Stimulated activated CD8-positive, alpha-beta memory T cell treated with anti-CD3 and anti-CD28 coated beads, Interleukin-4, amount 100 ng/mL, for 24 hours (primary cell): ENCODE data around the gene MAMLD1.
A peak's percentile ranks its signal among the peaks of the same experiment; 100 is the strongest.
"Not testable (repeated sequence)": the region's sequence is repeated elsewhere in the genome, so short reads cannot be mapped to it uniquely, and the experiment has no call there.

ENCODE experiments used
- DNase-seq: peaks from one replicate; pipeline ENCODE4 v3.0.0-alpha.2; 2020; ENCODE audit warnings: low read depth

MAMLD1 gene

GRCh38 chrX:150362599-150363481 is at the start of gene MAMLD1:
MAMLD1 (plus strand) TSS chrX:150363317; CDS start chrX:150445517, 82,200 bp downstream.
- peak; percentile 39 for DNase-seq

DNA sequence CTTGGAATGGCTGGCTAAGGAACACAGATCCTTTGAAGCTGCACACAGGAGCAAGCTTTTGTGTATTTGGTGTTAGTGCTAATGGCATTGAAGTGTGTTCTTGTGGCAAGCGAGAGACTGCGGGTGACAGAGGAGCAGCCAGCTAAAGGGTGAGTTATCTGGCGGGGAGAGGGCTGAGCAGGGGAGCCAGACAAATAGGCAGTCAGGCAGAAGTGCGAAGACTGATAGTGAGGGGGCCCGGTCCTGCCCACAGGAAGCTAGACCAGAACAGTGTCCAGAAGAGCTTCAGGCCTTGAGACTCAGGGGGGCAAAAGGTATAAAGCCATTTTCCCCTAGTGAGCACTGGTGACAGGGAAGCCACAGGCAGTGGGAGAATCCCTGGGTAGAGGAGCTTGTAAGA is 49.6 kb upstream of the MAMLD1 start:
- DNase-seq = no peak

- DNase-seq = no peak
Measured at GRCh38 chrX:150314186-150314585, 48.9 kb upstream of the MAMLD1 start.

DNA sequence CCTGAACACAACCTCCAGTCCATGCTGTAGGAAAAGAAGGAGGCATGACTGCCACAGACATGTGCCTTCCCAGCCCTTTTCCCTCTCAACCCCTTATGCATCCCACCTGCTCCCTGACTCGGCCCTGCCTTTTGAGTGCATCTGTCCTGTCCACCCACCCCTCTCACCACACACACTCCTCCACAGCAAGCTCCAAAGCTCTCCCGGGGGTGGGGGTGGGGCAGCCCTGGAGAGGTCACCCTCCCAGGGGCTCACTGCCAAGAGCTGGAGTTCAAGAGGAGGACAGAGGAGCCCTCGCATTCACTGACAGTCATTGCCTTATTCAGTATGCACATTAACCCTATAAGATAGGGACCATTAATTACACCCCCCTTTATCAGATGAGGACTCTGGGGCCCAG is 46.6 kb upstream of the MAMLD1 start:
- DNase-seq = no peak

GRCh38 chrX:150323020-150323419 is 40.1 kb upstream of the MAMLD1 start:
- no peak for DNase-seq

- no peak for DNase-seq
Measured at GRCh38 chrX:150324035-150324728, 38.9 kb upstream of the MAMLD1 start.

DNA sequence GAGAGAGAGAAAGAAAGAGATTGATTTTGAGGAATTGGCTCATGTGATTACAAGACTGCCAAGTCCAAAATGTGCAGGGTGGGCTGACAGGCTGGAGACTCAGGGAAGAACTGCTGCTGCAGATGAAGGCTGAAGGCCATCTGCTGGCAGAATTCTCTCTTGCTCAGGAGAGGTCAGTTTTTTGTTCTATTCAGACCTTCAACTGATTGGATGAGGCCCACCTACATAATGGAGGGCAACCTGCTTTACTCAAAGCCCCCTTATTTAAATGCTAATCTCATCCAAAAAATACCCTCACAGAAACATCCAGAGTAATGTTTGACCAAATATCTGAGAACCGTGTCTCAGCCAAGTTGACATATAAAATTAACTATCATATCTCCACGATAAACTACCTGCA is 38.2 kb upstream of the MAMLD1 start:
- DNase-seq = no peak

DNA sequence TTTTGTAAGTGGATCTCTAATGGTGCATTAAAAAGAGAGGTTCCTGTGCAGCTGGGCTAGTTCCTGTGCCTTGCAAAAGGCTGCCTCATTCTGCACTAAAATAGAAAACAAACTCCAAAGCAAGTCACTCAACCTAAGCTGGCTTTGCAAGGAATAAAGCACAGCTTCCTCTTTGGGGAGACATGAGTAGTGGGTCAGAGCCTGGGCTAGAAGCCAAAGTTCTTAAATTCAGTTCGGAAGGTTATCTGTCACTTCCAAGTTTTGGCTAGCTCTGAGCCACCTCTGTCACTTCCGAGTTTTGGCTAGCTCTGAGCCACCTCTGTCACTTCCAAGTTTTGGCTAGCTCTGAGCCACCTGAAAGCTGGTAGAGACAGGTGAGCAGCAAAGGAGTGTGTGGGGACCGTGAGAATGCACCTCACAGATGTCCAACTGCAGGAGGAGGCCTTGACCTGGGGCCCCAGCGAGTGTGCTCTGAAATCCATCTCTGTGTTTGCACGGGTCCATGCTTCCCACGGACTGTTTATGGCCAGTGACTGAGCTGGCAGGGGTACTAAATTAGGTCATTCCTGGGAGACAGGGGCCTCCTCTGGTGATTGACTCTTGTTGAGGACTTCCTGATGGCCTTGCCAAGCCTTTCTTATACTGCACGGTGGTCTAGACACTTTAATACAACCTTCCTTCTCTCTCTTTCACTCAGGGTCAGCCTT is 36.4 kb upstream of the MAMLD1 start:
- no peak for DNase-seq

DNA sequence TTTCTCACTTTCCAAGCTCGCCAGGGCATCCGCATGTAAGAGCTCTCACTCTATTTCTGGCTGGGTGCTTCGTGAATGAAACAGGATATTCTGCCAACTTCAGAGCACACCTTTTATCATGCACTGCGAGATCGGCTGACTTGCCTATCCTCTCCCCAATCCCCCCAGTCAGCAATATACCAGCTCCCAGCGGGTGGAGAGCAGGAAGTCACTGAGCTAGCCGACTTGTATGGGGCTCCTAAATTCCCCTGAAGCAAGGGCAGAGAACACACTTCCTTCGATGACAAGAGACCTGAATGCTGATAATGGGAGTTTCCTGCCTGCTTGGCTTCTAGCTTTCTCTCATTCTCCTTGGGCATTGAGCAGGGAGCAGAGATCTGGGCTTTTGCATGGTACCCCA is 33.8 kb upstream of the MAMLD1 start:
- no peak for DNase-seq

- DNase-seq = no peak
Measured at GRCh38 chrX:150329868-150330267, 33.2 kb upstream of the MAMLD1 start.

DNA sequence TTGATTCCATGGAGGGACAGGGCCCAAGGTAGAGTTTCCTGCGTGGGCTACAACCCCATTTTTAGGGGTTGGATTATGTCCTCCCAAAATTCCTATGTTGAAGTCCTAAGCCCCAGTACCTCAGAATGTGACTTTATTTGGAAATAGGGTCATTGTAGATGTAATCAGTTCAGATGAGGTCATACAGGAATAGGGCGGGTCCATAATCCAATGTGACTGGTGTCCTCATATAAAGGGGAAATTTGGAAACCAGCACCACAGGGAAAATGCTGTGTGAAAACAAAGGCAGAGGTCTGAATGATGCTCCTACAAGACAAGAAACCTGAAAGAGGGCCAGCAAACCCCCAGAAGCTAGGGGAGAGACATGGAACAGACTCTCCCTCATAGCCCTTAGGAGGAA is 31.1 kb upstream of the MAMLD1 start:
- DNase-seq = no peak

DNA sequence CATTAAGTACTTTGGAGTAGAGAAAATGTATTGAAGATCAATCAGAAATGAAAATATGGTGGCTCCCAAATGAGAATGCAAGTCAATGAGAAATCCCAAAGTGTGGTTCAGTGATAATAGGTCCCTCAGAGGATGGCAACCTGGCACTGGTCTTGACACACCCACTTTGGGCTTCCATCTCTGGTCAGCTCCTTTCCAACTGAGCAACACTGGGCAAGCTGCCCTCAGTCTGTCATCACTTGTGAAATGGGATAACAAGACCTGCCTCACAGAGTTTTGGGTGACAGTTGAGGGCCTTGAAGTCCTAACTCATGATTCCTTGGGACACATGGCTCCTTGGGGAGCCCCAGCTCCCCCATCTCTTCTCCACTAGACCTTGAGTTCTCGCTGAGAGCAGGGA is 29.0 kb upstream of the MAMLD1 start:
- DNase-seq = no peak

DNA sequence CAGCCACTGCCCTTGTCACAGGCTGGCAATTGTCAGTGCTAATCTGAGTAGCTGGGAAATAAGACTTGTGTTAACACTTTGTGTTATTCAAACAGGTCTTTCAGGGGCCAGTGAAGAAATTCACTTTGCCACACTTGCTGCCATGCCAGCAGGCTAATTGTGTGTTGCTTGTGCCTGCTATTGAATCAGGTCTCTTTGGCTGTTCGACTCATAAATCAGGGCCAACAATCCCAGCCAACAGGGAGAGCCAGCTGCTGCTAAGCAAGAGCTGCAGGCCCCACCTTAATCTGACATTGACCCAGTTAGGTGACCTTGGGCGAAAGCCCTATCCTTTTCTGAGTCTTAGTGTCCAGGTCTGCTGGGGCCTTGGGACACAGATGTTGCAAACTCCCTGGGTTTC is 28.1 kb upstream of the MAMLD1 start:
- DNase-seq = no peak

DNA sequence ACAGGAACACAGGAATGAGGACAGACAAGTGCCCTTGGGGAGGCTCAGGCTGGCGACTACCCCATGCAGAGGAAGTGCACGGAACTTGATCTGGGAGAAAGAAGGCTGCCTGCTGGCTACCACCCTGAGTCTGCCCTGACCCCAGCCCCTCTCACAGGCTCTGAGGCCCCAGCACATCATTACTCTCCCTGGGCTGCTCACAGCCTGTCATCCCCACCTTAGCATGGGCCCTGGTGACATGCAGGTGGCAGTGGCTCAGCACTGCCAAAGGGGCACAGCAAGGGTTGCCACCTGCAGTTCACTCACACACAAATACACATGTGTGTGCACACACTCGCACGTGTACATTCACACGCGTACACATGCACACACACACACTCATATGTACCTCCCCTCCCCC is 26.1 kb upstream of the MAMLD1 start:
- no peak for DNase-seq

- no peak for DNase-seq
Measured at GRCh38 chrX:150337536-150337935, 25.6 kb upstream of the MAMLD1 start.

GRCh38 chrX:150338615-150339014 is 24.5 kb upstream of the MAMLD1 start:
- DNase-seq = no peak

DNA sequence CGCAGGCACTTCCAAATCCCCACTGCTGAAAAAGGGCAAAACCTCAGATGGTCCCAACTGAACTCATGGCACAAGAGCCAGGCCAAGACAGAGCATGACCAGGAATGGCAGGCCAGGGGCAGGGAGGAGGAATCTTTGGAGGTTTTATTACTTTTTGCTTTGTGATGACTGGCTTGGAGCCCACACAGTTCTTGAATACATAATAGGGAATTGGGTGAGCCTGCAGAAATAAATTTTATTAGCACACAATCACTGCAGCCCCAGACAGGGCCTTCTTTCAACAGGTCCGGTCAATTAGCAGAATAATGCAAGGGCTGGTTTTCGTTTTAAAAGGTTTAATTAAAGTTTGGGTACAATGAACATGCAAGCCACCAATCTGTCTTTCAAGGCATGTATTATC is 23.4 kb upstream of the MAMLD1 start:
- no peak for DNase-seq

DNA sequence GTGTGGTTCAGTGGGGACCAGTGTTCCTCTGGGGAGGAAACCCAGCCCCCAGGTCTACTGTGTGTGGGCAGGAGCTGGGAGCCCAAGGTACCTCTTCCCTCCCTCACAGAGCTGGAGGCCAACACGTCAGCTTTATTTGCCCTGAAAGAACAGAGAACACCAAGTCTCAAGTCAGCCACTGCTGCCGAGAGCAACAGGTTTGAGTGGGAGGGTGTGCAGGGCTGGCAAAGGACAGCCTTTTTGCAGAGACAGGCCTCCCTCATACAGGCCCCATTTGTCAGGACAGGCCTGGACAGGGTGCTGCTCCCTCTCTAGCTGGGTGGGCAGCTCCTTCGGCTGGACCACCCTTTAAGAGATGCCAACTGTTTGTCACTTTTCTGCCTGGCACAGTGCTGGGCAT is 22.8 kb upstream of the MAMLD1 start:
- DNase-seq = not testable (repeated sequence)

- DNase-seq = no peak
Measured at GRCh38 chrX:150347471-150347870, 15.6 kb upstream of the MAMLD1 start.

GRCh38 chrX:150348365-150348764 is 14.8 kb upstream of the MAMLD1 start:
- DNase-seq = no peak

DNA sequence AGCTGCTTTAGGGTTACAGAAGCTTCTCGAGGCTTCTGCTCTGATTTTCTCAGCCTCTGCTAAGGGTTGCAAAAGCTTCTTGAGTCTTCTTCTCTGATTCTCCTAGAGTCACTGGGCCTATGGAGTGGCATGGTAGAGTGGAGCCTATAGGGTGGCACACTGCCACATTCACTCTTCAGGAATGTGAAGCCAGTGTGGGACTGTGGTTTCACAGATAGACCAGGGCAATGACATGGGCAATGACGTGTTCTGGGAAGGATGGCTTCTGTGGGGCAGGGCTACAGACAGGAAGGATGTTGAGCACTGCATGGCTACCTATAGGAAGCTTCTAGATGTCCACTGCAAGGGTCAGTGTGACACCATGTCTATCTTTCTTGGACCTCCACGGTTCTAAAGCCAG is 11.0 kb upstream of the MAMLD1 start:
- DNase-seq = no peak

DNA sequence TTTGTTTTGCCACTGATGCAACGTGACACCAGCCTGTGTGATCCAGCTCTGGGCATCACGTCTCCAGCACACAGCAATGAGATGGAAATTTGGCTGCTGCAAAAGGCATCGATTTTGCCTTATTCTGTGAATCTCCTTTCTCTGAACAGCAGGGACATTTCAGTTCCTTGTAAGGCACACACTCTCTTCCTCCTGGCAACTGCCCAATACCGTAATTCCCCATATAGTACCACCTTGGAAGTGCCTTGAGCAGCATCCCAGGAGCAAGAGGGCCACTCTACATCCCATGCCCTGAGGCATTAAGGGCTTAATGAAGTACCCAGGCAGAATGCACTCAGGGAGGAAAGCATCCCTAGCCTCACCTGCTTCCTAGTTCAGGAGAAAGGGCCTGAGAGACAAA is 10.5 kb upstream of the MAMLD1 start:
- no peak for DNase-seq

DNA sequence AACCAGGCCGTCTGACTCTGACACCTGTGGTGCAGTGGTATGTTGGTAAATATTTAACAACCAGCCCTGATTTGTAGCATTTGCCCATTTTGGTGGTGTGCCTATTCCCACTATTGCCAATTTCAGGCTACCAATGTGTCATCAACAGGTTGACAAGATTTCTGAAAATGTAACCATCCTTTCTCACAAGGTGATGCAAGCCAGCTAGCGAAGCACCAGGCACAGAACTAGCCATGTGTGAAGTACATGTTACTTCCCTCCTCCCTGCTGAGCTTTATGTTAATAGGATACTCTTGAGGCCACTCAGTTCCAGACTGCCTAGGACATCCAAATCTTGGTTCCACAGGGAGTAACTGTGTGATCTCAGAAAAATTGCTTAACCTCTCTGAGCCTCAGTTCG is 7.2 kb upstream of the MAMLD1 start:
- no peak for DNase-seq
